ENCODE measurements around the gene HS6ST3. TPM values are rescaled to one million over a fixed set of nuclear protein-coding genes. Genes with fewer than 3 reads are reported as not detected.

The HS6ST3 gene
- total and polyA plus RNA-seq, 2 of the 13 experiments (the other 11 are each of a cell fraction or from before 2014, with no cell fraction given), result not detected

DNA sequence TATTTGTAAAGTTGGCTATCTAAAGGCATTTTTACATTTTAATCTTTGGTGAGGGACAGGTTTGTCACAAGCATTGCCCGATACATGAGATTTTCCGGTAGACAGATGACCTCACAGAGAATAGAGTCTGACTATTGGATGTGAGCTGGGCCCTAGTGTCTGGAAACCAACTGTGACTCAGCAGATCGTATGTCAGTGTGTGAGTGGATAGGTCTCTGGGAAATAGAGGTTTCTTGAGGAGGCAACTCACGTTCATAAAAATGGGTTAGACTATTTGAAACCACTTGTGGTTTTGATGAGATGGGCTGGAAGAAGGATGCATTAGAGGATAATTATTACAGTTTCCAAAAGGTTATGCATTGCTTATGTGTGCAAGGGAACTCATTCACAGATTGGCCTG is 19.2 kb downstream of the HS6ST3 start:
- CTCF ChIA-PET (ENCODE audit: low intra/inter-chr PET ratio, low total read pairs), result no interaction called here

DNA sequence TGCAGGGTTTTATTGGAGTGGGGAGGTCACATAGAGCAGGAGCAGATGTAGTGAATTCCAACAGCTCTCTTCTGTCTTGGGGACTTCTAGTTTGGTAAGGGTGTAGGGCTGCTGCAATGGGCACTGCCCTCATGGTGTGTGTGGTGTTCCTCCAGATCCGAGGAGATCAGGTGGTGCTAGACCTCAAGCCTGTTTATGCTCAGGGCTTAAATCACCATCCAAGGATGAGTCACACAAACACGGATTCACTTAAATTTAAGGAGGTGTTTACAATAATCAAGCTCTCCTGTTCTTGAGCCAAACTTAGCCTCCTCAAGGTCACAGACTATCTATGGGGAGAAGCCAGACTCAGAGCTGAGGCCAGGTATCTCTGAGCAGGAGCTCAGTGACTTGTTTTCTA is 23.0 kb downstream of the HS6ST3 start:
- FAIRE-seq, result no peak
- no peak overlapping the region for H3K9ac ChIP-seq (ENCODE audit: insufficient read depth, low read depth, low read length)
- WGBS (ENCODE audit: low lambda C conversion rate), result 0% methylated on average over 1 of the region's 2 CpGs
- no peaks in the 10 kb centered on the region for H4K20me1 ChIP-seq (ENCODE audit: insufficient read depth, low read length)
- no peak overlapping the region for H3K27ac ChIP-seq (ENCODE audit: extremely low read length, insufficient read depth, low read length)
- H3K36me3 ChIP-seq (replicated peaks in 1 of 2; ENCODE audit: control insufficient read depth in 1 of 2, insufficient read depth in 2 of 2, low read length in 2 of 2), result no peaks in the 10 kb centered on the region
- ChIA-PET CTCF (ENCODE audit: low intra/inter-chr PET ratio, low total read pairs) (no interaction called here), POLR2A (no interaction called here)
- H2AFZ ChIP-seq (ENCODE audit: low read length), result no peak overlapping the region
- intact Hi-C loops (cut with micrococcal nuclease; ENCODE audit: unreplicated experiment), result no loop called here
- in situ Hi-C loops (cut with HindIII; ENCODE audit: extremely low pct_ligation_motif_present, low pct_unique_long_range_greater_than_20kb), result no loop called here
- TF ChIP-seq ZIK1 (CRISPR knock-in tag; IDR thresholded peaks at IDR 0.05; ENCODE audit: borderline replicate concordance, low read depth), result no peak
- TF ChIP-seq, protein P1, sequence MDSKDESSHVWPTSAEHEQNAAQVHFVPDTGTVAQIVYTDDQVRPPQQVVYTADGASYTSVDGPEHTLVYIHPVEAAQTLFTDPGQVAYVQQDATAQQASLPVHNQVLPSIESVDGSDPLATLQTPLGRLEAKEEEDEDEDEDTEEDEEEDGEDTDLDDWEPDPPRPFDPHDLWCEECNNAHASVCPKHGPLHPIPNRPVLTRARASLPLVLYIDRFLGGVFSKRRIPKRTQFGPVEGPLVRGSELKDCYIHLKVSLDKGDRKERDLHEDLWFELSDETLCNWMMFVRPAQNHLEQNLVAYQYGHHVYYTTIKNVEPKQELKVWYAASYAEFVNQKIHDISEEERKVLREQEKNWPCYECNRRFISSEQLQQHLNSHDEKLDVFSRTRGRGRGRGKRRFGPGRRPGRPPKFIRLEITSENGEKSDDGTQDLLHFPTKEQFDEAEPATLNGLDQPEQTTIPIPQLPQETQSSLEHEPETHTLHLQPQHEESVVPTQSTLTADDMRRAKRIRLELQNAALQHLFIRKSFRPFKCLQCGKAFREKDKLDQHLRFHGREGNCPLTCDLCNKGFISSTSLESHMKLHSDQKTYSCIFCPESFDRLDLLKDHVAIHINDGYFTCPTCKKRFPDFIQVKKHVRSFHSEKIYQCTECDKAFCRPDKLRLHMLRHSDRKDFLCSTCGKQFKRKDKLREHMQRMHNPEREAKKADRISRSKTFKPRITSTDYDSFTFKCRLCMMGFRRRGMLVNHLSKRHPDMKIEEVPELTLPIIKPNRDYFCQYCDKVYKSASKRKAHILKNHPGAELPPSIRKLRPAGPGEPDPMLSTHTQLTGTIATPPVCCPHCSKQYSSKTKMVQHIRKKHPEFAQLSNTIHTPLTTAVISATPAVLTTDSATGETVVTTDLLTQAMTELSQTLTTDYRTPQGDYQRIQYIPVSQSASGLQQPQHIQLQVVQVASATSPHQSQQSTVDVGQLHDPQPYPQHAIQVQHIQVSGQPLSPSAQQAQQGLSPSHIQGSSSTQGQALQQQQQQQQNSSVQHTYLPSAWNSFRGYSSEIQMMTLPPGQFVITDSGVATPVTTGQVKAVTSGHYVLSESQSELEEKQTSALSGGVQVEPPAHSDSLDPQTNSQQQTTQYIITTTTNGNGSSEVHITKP (CRISPR knock-in tag; IDR thresholded peaks at IDR 0.05; ENCODE audit: low read depth), result no peak
- TF ChIP-seq ZNF724P (CRISPR knock-in tag; IDR thresholded peaks at IDR 0.05; ENCODE audit: borderline replicate concordance), result no peak
- TF ChIP-seq ZSCAN25 (CRISPR knock-in tag; IDR thresholded peaks at IDR 0.05), result no peak
- TF ChIP-seq, protein P2, sequence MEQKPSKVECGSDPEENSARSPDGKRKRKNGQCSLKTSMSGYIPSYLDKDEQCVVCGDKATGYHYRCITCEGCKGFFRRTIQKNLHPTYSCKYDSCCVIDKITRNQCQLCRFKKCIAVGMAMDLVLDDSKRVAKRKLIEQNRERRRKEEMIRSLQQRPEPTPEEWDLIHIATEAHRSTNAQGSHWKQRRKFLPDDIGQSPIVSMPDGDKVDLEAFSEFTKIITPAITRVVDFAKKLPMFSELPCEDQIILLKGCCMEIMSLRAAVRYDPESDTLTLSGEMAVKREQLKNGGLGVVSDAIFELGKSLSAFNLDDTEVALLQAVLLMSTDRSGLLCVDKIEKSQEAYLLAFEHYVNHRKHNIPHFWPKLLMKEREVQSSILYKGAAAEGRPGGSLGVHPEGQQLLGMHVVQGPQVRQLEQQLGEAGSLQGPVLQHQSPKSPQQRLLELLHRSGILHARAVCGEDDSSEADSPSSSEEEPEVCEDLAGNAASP (CRISPR knock-in tag; IDR thresholded peaks at IDR 0.05; ENCODE audit: borderline replicate concordance), result no peak
- no TSS peak for BruUV-seq (replicated peaks)
- no peaks in the 10 kb centered on the region for H3K9me3 ChIP-seq (ENCODE audit: low read length)
- H3K79me2 ChIP-seq (ENCODE audit: insufficient read depth, low read length), result no peaks in the 10 kb centered on the region
- no peak for ATAC-seq
- no peak for DNase-seq (ENCODE audit: low spot score)
- no peak overlapping the region for H3K4me2 ChIP-seq (ENCODE audit: low read depth, low read length)
- H3K4me3 ChIP-seq (replicated peaks in 1 of 3; ENCODE audit: insufficient read depth in 1 of 3, low read depth in 2 of 3, low read length in 3 of 3), result no peak overlapping the region
- H3K4me1 ChIP-seq (ENCODE audit: insufficient read depth, low read length), result no peaks in the 10 kb centered on the region
- H3K27me3 ChIP-seq (ENCODE audit: control insufficient read depth in 1 of 2, insufficient read depth in 2 of 2, low read length in 2 of 2), result no peaks in the 10 kb centered on the region

More for the DNA sequence above, 19.2 kb downstream of the HS6ST3 start:
- Histone ChIP-seq H3K4me3 (replicated peaks in 1 of 3; ENCODE audit: insufficient read depth in 1 of 3, low read depth in 2 of 3, low read length in 3 of 3) (no peak overlapping the region), H3K9me3 (ENCODE audit: low read length) (no peaks in the 10 kb centered on the region), H3K79me2 (ENCODE audit: insufficient read depth, low read length) (no peaks in the 10 kb centered on the region), H4K20me1 (ENCODE audit: insufficient read depth, low read length) (no peaks in the 10 kb centered on the region), H3K36me3 (replicated peaks in 1 of 2; ENCODE audit: control insufficient read depth in 1 of 2, insufficient read depth in 2 of 2, low read length in 2 of 2) (no peaks in the 10 kb centered on the region), H3K4me1 (ENCODE audit: insufficient read depth, low read length) (no peaks in the 10 kb centered on the region), H3K4me2 (ENCODE audit: low read depth, low read length) (no peak overlapping the region), H3K27ac (ENCODE audit: extremely low read length, insufficient read depth, low read length) (no peak overlapping the region), H2AFZ (ENCODE audit: low read length) (no peak overlapping the region), H3K27me3 (ENCODE audit: control insufficient read depth in 1 of 2, insufficient read depth in 2 of 2, low read length in 2 of 2) (0 out of 5 replicates have a peak, but pooled peaks cover 0 to 3% of the 10 kb centered on the region in 2 experiments), H3K9ac (ENCODE audit: insufficient read depth, low read depth, low read length) (no peak overlapping the region)
- FAIRE-seq, result no peak
- WGBS (ENCODE audit: low lambda C conversion rate), result 9% methylated on average over 4 of the region's 4 CpGs
- no peak for ATAC-seq
- no TSS peak for BruUV-seq (replicated peaks)
- TF ChIP-seq, protein P3, sequence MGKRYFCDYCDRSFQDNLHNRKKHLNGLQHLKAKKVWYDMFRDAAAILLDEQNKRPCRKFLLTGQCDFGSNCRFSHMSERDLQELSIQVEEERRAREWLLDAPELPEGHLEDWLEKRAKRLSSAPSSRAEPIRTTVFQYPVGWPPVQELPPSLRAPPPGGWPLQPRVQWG (CRISPR knock-in tag; IDR thresholded peaks at IDR 0.05; ENCODE audit: borderline replicate concordance, low read depth), result no peak
- TF ChIP-seq NFE2L2 (IDR thresholded peaks at IDR 0.05; ENCODE audit: low read length) (peak; percentile 41; the same call in 1 of the 2 replicates), THYN1 (CRISPR knock-in tag; IDR thresholded peaks at IDR 0.05; ENCODE audit: borderline replicate concordance, low read depth) (no peak), ZNF296 (CRISPR knock-in tag; conservative IDR thresholded peaks at IDR 0.05) (no peak), ZNF292 (CRISPR knock-in tag; IDR thresholded peaks at IDR 0.05; ENCODE audit: borderline replicate concordance, low read depth) (no peak), ZMYM3 (CRISPR knock-in tag; IDR thresholded peaks at IDR 0.05) (no peak), RARG (CRISPR knock-in tag; IDR thresholded peaks at IDR 0.05; ENCODE audit: low read depth) (no peak), HOXA9 (CRISPR knock-in tag; IDR thresholded peaks at IDR 0.05; ENCODE audit: borderline replicate concordance) (no peak)
- TF ChIP-seq, protein P4, sequence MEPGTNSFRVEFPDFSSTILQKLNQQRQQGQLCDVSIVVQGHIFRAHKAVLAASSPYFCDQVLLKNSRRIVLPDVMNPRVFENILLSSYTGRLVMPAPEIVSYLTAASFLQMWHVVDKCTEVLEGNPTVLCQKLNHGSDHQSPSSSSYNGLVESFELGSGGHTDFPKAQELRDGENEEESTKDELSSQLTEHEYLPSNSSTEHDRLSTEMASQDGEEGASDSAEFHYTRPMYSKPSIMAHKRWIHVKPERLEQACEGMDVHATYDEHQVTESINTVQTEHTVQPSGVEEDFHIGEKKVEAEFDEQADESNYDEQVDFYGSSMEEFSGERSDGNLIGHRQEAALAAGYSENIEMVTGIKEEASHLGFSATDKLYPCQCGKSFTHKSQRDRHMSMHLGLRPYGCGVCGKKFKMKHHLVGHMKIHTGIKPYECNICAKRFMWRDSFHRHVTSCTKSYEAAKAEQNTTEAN (CRISPR knock-in tag; conservative IDR thresholded peaks at IDR 0.05), result no peak
- in situ Hi-C loops (cut with HindIII; ENCODE audit: extremely low pct_ligation_motif_present, low pct_unique_long_range_greater_than_20kb) (no loop called here), intact Hi-C loops (cut with micrococcal nuclease; ENCODE audit: unreplicated experiment) (no loop called here)
- no peak for DNase-seq (ENCODE audit: low spot score)
- POLR2A ChIA-PET, result no interaction called here
